CD4-positive, alpha-beta T cell treated with Interferon alpha-2 for 1 hour (primary cell): Measurements from ENCODE around the gene KPTN.

Source experiments
- DNase-seq, 2 donors: peaks; one replicate each; pipeline ENCODE4 v3.0.0-alpha.2; 2020 to 2022

KPTN gene

DNA sequence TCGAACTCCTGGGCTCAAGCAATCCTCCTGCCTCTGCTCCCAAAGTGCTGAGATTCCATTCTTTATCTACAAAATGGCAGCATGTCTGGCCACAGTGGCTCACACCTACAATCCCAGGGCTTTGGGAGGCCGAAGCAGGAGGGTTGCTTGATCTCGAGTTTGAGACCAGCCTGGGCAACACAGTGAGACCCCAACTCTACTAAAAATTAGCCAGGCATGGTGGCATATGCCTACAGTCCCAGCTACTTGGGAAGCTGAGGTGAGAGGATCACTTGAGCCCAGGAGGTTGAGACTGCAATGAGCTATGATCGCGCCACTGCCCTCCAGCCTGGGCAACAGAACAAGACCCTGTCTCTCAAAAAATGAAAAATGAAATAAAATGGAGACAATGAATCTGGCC, 24.7 kb upstream of the KPTN start:
- no peak for DNase-seq

GRCh38 chr19:47507924-47508553, 24.0 kb upstream of the KPTN start:
- DNase-seq: no peak

DNA sequence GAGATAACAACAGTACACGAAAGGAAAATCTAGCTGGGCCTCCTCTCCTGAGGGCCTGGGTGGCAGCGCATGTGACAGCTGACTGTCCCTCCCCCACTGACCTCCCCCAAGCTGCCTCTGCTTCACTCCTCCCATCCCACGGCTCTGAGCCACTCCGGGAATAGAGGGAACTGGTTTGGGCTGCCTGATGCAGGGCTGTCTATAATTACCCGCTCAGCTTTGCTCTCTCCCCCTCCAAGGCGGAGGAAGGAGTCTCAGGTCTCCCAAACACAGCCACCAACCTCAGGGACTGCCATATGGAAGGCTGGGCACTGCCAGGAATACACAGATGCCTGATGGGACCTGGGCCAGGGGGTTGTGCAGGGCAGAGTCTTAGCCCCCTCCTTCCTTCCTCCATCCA, 23.0 kb upstream of the KPTN start:
- DNase-seq: no peak

DNA sequence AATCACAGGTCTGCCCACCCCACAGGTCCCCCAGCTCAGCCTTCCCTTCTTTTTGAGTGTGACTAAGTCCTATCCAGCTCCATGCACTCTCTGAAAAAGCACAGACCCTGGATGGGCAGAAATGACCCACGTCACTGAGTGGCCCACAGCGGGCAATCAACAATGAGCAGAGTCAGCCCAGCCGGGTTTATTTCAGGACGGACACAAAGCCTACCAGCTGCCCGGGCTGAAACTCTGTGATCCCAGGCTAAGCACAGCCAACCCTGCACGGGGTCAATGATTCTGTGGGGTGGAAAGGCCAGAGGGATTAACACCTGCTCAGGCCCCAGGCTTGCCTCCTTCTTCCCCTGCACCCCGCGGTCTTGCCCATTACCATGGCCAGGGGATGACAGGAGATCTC, 22.4 kb upstream of the KPTN start:
- no peak for DNase-seq

GRCh38 chr19:47505506-47505905, 21.5 kb upstream of the KPTN start:
- no peak for DNase-seq

DNA sequence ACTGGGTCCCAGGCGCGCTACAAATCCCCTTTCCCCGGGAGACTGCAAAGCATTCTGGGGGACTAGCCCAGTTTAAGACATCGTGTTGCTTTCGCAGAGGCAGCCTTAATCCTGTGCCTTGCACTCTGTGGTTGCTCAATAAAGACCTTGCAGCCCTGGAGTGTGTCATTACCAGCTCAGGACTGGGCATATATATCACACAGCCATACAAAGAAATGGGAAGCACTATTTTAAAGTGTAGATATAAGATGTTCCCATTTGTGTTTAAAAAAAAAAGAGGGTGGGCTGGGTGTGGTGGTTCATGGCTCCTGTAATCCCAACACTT, 19.8 kb upstream of the KPTN start:
- no peak for DNase-seq

DNA sequence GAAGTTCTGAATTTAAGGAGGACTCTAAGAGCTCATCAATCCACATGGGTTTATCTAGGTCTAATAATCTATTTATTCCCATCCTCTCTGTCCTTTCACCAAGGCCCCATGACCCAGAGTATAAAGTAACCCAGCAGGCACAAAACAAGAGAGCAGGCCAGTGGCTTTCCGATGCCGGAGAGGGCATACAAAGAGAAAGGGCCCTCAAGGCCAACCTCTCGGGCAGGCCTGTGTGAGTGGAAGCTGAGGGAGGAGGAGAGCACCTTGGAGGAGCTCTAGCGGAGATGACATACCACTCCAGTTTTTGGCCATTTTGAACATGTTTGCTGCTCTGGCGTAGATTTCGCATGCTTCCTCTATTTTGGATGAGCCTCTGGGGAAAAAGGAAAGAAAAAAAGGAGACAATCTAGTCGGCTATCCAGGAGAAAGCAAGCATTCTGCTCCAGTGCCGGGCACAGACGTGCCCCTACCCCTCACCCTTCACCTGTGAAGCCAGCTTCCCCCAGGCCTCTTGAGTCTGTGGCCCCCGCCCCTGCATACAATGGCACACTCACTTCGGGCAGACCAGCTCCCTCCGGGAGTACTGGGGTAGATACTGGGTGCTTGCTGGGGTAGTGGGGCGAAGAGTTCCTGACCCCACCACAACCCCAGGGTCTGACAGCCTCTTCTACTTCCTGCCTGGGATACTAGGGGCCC, 19.3 kb upstream of the KPTN start:
- no peak for DNase-seq

- DNase-seq: no peak
Observed at GRCh38 chr19:47499863-47500830, 16.1 kb upstream of the KPTN start.

DNA sequence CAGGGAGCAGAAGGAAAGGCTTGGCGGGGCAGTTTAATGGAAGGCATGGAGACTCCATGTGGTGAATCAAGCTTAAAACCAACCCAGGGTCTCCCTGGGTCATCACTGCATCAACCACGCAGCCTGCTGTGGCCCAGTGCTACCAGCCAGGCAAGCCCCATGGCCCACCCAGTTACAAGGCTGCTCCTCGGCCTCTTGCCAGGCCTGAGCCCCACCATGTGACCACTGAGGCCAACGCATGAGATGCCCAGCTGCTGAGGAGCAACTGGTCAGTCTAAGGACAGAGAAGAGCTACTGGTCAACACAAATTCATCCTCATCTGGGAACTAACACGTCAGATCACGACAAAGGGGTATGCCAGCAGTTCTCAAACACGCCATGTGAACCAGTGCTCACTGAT, 15.4 kb upstream of the KPTN start:
- DNase-seq: no peak

GRCh38 chr19:47498561-47498960, 14.5 kb upstream of the KPTN start:
- no peak for DNase-seq

- no peak for DNase-seq
Observed at GRCh38 chr19:47497821-47498520, 14.0 kb upstream of the KPTN start.

DNA sequence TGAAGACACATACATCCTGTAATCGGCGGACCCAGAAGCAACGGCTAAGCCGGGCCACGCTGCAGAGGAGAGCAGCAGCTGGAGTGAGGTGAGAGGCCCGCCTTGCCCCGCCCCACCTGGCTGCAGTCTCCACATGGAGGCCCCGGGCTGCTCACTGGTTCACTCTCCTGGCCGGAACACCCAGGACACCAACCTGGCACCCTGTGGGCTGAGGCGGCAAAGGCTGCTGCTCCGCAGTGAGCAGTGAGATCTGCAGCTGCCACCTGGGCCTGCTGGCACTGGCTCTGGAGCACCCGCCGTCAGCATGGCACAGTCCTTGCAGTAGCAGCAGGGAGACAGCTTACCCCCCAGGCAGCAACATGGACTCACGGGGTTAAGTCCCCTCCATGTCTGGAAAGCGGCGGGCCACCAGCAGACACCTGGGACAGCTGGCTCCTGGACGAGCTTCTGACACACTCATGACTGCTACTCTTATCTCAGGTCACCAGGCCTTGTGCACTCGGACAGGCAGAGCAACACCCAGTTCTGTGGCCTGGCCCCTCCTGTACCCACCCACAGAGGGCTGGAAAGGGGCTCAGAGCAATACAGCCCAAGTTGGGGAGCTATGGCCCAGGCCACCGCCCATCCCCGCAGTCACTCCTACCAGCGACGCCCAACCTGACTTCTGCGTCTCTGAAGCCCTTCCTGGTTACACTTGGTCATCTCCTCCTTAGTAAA, 13.2 kb upstream of the KPTN start:
- no peak for DNase-seq

DNA sequence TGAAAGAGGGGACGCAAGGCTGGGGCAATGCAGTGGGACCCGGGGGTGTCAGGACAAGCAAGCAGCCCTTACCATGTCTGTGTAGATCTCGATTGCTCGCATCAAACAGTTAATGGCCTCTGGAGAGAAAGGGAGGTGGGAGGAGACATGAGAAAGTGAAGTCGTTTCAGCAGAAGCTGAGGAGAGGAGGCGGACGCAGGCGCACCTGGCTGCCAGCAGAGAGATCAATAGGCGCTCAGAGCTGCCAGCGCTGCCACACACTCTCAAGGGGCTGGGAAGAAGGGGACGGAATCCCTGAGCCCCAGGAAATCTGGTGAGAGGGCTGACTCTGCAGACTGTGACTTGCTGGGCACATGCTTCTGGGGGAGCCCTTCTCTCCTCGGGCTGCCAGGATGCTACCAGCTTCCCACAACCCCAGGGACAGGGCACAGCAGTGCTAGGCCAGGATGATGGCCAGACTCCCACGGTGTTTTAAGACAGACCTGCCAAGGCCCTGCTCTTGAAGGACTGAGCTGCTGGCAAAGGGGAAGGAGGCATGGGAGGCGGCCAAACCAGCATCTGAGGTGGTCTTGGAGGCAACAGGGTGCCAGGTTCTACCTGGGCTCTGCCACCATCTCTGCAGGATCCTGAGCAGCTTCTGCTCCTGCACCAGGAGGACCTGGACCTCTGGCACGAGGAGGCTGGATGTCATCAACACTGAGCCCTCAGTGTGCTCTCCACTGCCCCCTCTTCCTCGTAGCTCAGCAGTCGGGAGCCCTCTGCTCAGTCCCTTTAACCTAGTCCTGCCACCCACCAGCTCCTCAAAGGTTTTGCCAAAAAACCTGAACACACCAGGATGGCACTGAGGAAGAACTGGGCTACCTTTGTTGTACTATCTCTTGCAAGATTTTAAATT, 11.7 kb upstream of the KPTN start:
- DNase-seq: no peak

DNA sequence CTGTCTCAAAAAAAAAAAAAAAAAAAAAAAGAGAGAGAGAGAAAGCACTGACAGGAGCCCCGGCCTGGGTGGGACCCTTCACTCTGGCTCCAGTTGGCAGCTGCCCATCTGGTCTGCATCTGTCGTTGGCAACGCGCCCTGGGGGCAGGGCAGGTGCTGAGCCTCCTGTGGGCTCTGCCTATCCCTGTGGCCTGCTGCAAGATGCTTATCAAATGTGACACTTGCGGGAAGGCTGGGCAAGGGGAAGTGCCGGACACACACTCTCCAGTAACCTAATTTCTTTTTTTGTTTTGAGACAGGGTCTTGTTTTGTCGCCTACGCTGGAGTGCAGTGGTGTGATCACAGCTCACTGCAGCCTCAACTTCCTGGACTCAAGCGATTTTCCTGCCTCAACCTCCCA, 10.7 kb upstream of the KPTN start:
- DNase-seq: no peak

- DNase-seq: no peak
Observed at GRCh38 chr19:47494211-47494547, 10.2 kb upstream of the KPTN start.

DNA sequence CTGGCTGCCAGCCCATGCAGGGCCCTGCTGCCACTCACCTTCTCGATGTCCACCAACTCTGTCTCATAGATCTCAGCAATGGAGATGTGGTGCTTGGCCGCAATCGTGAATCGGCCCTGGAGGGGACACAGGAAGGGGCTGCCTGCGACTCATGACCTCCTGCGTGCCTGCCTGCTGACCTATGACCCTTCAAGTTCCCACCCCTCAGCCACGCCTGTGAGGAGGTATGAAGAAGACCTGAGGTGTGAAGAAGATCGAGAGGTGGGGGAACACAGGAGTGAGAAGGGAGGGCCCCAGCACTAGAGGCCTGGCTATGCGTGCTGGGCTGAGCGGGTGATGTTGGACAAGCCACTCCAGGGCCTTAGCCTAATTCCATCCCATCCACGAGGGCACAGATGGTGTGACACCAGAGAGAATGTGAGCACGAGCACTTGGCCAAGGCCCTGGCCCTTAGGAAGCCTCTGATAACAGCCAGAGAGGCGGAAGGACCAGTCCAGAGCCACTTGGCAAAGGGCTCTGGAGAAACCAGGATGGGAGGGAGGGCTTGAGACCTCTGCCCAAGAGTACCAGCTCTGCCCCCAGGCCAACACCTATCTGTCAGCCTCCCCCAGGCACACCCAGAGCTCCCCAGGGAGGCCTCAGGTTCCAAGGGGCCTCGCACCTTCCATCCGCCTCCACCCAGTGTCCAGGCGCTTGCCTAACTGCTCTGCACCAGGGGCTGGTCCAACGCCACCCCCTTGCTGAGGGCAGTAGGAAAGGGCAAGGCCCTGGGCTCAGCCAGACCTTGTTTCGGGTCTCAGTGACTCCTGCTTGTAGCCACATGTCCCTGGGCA, 9.6 kb upstream of the KPTN start:
- no peak for DNase-seq

GRCh38 chr19:47492571-47493377, 8.8 kb upstream of the KPTN start:
- DNase-seq: no peak

- no peak for DNase-seq
Observed at GRCh38 chr19:47492137-47492533, 8.1 kb upstream of the KPTN start.

- DNase-seq: no peak
Observed at GRCh38 chr19:47491358-47492136, 7.5 kb upstream of the KPTN start.
